Esophagus squamous epithelium (tissue), 4 donors: ENCODE results near the gene NXN.
"Not testable (repeated sequence)": the region's sequence is repeated elsewhere in the genome, so short reads cannot be mapped to it uniquely, and the experiment has no call there.

Experiments used
- CTCF ChIP-seq, 6 experiments: fragments of 450-650 bp in 4 of 6; fragments of 200-600 bp in 2 of 6; sonication (generic) in 2 of 6; IDR thresholded peaks; one replicate each; pipeline ENCODE4 v1.5.1; 2016 to 2019; ENCODE audit warnings: antibody characterized with exemption in 6 of 6, mild to moderate bottlenecking in 4 of 6, moderate library complexity in 4 of 6
- POLR2A ChIP-seq, 4 donors: fragments of 450-650 bp; IDR thresholded peaks; one replicate each; pipeline ENCODE4 v1.6.1; 2017; ENCODE audit warnings: antibody characterized with exemption in 4 of 4, mild to moderate bottlenecking in 4 of 4, moderate library complexity in 3 of 4

GRCh38 chr17:971861-972260, 7.7 kb downstream of the NXN start:
- not testable (repeated sequence) for TF ChIP-seq CTCF, POLR2A (IDR thresholded peaks at IDR 0.05)
